Measurements from ENCODE around the gene DYSF. TPM values are rescaled to one million over a fixed set of nuclear protein-coding genes. Genes with fewer than 3 reads are reported as not detected.

DYSF gene
- total RNA-seq, 1 donor from 2014 or later = 42.8 TPM

GRCh38 chr2:71552356-71552755 lies 99.0 kb downstream of the DYSF start:
- H3K4me3 ChIP-seq (ENCODE audit: low read depth, low read length) = no peak overlapping the region
- H3K36me3 ChIP-seq (ENCODE audit: control insufficient read depth, insufficient read depth, low read length) = peaks cover 2% of the 10 kb centered on the region
- no peaks in the 10 kb centered on the region for H3K27me3 ChIP-seq (ENCODE audit: control insufficient read depth, insufficient read depth, low read length)
- no peak for TF ChIP-seq CTCF (IDR thresholded peaks at IDR 0.05; ENCODE audit: insufficient read depth, low read length, poor library complexity, severe bottlenecking)
- no peak for DNase-seq (ENCODE audit: low read depth)

- Histone ChIP-seq H3K36me3 (ENCODE audit: control insufficient read depth, insufficient read depth, low read length) (peaks cover 2% of the 10 kb centered on the region), H3K27me3 (ENCODE audit: control insufficient read depth, insufficient read depth, low read length) (no peaks in the 10 kb centered on the region), H3K4me3 (ENCODE audit: low read depth, low read length) (no peak overlapping the region)
- no peak for TF ChIP-seq CTCF (IDR thresholded peaks at IDR 0.05; ENCODE audit: insufficient read depth, low read length, poor library complexity, severe bottlenecking)
- DNase-seq (ENCODE audit: low read depth) = no peak
These were observed 99.5 kb downstream of the DYSF start for GRCh38 chr2:71552861-71553301.

DNA sequence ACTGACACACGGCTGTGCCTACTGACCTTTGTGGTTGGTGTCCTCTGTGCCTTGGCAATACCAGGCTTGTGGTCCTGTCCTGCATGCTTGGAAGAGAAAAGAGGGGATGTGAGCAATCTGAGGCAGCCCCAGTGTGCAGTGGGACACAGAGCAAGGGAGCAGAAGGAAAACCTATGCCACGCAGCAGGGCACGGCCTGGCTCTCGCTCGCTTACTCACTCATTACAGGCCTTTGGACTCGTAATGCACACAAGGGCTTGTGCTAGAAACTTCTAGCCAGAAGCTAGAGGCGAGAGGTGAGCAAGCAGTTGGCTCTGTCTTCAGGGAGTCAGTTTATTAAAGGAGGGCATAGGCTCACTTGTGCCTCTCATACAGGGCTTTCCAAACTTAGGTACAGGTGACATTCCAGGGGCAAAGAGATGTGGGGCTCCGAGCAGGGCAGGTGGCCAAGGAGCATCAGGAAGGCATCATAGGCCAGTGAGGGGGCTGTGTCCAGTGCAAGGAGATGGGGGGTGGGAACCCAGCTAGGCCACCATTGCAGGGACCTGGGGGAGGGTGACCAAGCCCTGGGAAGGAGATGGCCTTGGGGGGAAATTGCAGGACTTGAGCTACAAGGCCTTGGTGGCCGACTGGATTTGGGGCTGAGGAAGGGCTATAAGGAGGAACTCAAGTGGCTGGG lies 100.8 kb downstream of the DYSF start:
- Histone ChIP-seq H3K36me3 (ENCODE audit: control insufficient read depth, insufficient read depth, low read length) (peaks cover 2% of the 10 kb centered on the region), H3K4me3 (ENCODE audit: low read depth, low read length) (no peak overlapping the region), H3K27me3 (ENCODE audit: control insufficient read depth, insufficient read depth, low read length) (peaks cover 3% of the 10 kb centered on the region)
- no peak for TF ChIP-seq CTCF (IDR thresholded peaks at IDR 0.05; ENCODE audit: insufficient read depth, low read length, poor library complexity, severe bottlenecking)
- DNase-seq (ENCODE audit: low read depth) = no peak

DNA sequence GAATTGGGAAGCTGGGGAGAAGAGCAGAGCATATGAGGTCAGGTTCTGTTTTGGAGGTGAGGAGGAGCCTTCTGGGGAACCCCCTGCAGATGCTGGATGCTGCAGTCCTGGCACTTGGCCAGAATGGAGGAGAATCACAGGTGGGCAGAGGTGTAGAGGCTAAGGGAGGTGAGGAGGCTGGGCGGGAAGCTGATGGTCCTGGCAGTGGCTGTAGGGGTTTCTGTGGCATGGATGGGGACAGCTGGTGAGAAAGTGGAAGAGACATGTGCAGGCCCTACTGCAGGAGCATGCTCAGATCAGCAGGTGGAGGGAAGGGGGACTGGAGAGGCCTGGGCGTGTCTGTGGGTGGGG lies 101.3 kb downstream of the DYSF start:
- no peak for TF ChIP-seq CTCF (IDR thresholded peaks at IDR 0.05; ENCODE audit: insufficient read depth, low read length, poor library complexity, severe bottlenecking)
- H3K4me3 ChIP-seq (ENCODE audit: low read depth, low read length) = no peak overlapping the region
- peaks cover 2% of the 10 kb centered on the region for H3K36me3 ChIP-seq (ENCODE audit: control insufficient read depth, insufficient read depth, low read length)
- DNase-seq (ENCODE audit: low read depth) = no peak
- H3K27me3 ChIP-seq (ENCODE audit: control insufficient read depth, insufficient read depth, low read length) = peaks cover 8% of the 10 kb centered on the region

GRCh38 chr2:71555798-71556454 lies 102.6 kb downstream of the DYSF start:
- peaks cover 18% of the 10 kb centered on the region for H3K27me3 ChIP-seq (ENCODE audit: control insufficient read depth, insufficient read depth, low read length)
- peaks cover 2% of the 10 kb centered on the region for H3K36me3 ChIP-seq (ENCODE audit: control insufficient read depth, insufficient read depth, low read length)
- no peak overlapping the region for H3K4me3 ChIP-seq (ENCODE audit: low read depth, low read length)
- TF ChIP-seq CTCF (IDR thresholded peaks at IDR 0.05; ENCODE audit: insufficient read depth, low read length, poor library complexity, severe bottlenecking) = no peak
- DNase-seq (ENCODE audit: low read depth) = no peak
